Measurements from ENCODE around the gene CPLX3.

GRCh38 chr15:74802290-74802689, 24.1 kb upstream of the CPLX3 start:
- TF ChIP-seq POLR2A (IDR thresholded peaks at IDR 0.05) (no peak), CTCF (IDR thresholded peaks at IDR 0.05) (no peak)
